ENCODE measurements around the gene DNAAF3.

DNAAF3 gene

GRCh38 chr19:55119053-55119452 is 47.4 kb downstream of the DNAAF3 start:
- TF ChIP-seq CTCF (IDR thresholded peaks at IDR 0.05; ENCODE audit: borderline replicate concordance, insufficient read depth, low read depth, low read length), result no peak
- H3K4me3 ChIP-seq (ENCODE audit: low read depth, low read length), result no peak overlapping the region

DNA sequence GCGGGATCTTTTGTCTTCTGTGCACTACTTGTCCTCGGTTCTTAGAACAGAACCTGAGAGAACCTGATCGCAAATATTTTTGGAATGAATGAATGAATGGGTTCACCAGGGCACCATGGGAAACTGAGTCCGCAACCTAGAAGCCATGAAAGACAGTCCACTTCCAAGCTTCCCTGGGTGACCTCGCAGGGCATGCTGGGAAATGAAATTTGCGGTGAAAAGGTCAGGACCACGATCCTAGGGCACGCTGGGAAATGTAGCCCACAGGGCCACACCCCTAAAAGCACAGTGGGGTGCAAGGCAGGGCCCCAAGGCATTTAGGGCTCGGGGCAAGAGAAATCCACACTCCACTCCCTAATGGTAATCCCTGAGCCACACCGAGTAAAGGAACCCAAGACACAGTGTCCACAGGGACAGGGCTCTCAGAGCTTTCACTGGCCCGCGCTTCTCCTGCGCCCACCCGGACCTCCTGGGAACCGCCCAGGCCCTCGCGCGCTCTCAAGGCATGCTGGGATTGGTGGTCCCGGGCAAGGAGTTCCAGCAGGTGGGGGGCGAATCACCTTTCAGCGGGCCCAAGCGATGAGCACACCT is 47.9 kb downstream of the DNAAF3 start:
- TF ChIP-seq CTCF (IDR thresholded peaks at IDR 0.05; ENCODE audit: borderline replicate concordance, insufficient read depth, low read depth, low read length), result no peak
- peak overlapping the region; percentile 47 for H3K4me3 ChIP-seq (ENCODE audit: low read depth, low read length)

GRCh38 chr19:55117663-55118391 is 48.6 kb downstream of the DNAAF3 start:
- no peak for TF ChIP-seq CTCF (IDR thresholded peaks at IDR 0.05; ENCODE audit: borderline replicate concordance, insufficient read depth, low read depth, low read length)
- H3K4me3 ChIP-seq (ENCODE audit: low read depth, low read length), result peak overlapping the region; percentile 47

GRCh38 chr19:55116859-55117662 is 49.4 kb downstream of the DNAAF3 start, which contains the start of gene PPP1R12C:
PPP1R12C (minus strand) TSS chr19:55117637; CDS start chr19:55117543, 94 bp downstream.
- no peak for TF ChIP-seq CTCF (IDR thresholded peaks at IDR 0.05; ENCODE audit: borderline replicate concordance, insufficient read depth, low read depth, low read length)
- H3K4me3 ChIP-seq (ENCODE audit: low read depth, low read length), result peak within 1 kb of the TSS; percentile 76

GRCh38 chr19:55116232-55116858 is 50.1 kb downstream of the DNAAF3 start:
- peak overlapping the region; percentile 76 for H3K4me3 ChIP-seq (ENCODE audit: low read depth, low read length)
- TF ChIP-seq CTCF (IDR thresholded peaks at IDR 0.05; ENCODE audit: borderline replicate concordance, insufficient read depth, low read depth, low read length), result 0 out of 2 replicates have a peak, but pooled peaks have one; percentile 1

GRCh38 chr19:55115446-55116065 is 50.9 kb downstream of the DNAAF3 start:
- peak overlapping the region; percentile 76 for H3K4me3 ChIP-seq (ENCODE audit: low read depth, low read length)
- no peak for TF ChIP-seq CTCF (IDR thresholded peaks at IDR 0.05; ENCODE audit: borderline replicate concordance, insufficient read depth, low read depth, low read length)
